ENCODE data around the gene KCP. TPM values are rescaled to one million over a fixed set of nuclear protein-coding genes. Genes with fewer than 3 reads are reported as not detected.

KCP gene
- total RNA-seq, 1 experiment from 2014 or later = 5.3 TPM

DNA sequence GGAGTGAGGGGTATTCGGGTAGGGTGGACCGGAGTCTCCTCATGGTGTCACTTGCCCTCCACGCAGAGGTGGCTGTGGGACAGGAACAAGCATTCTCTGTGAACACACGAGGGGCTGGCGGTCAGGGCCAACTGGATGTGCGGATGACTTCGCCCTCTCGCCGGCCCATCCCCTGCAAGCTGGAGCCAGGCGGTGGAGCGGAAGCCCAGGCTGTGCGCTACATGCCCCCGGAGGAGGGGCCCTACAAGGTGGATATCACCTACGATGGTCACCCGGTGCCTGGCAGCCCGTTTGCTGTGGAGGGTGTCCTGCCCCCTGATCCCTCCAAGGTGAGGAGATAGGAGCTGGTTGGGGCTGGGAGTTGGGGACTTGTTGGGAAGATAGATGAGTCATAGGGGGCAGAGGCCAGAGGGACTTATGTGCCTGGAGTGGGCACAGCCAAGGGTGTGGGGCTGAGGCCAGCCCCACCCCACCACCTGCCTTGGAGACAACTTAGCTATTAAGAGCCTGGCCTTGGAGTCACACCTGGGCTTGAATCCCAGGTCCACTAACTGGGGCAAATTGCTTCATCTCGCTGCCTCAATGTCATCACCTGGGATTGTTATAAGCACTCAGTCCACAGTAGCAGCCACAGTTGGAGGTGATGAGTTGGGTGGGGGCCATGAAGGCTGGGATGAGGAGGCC lies 66.4 kb downstream of the KCP start:
- H4K5ac ChIP-seq (ENCODE audit: insufficient read length, low read depth, low read length) = no peak overlapping the region
- H3K9me3 ChIP-seq (ENCODE audit: control insufficient read depth, low read depth, low read length) = no peaks in the 10 kb centered on the region
- H2BK20ac ChIP-seq (ENCODE audit: low read depth, low read length, poor library complexity, severe bottlenecking) = no peak overlapping the region
- no peak overlapping the region for H3T11ph ChIP-seq (ENCODE audit: low read length)
- H3K27ac Mint-ChIP-seq = no peak overlapping the region
- no CpG with 5 or more reads among the region's 17 CpGs for WGBS (ENCODE audit: extremely low coverage, insufficient read length, low lambda C conversion rate)
- no peak overlapping the region for H3K18ac ChIP-seq (ENCODE audit: insufficient read length, low read depth, low read length)
- no peak overlapping the region for H3K4ac ChIP-seq (ENCODE audit: low read depth, low read length)
- no peak overlapping the region for H3K23ac ChIP-seq (ENCODE audit: insufficient read length, low read depth, low read length)
- no peaks in the 10 kb centered on the region for H3K23me2 ChIP-seq (ENCODE audit: insufficient read length, low read depth, low read length, poor library complexity, severe bottlenecking)
- no peaks in the 10 kb centered on the region for H4K20me1 ChIP-seq (ENCODE audit: control insufficient read depth, insufficient read depth, insufficient read length)
- no peaks in the 10 kb centered on the region for H3K4me1 ChIP-seq (ENCODE audit: insufficient read depth, low read length)
- H3K36me3 Mint-ChIP-seq (ENCODE audit: insufficient read depth in 1 of 3, low read depth in 3 of 3) = peaks cover 0 to 5% (median 0%) of the 10 kb centered on the region in 3 experiments; a peak in 2 of 7 replicates
- H3K4me3 Mint-ChIP-seq = peak overlapping the region in 1 of 2 experiments; percentile 43; a peak in 1 of 5 replicates
- H3K9ac ChIP-seq (ENCODE audit: extremely low read depth, insufficient read length, low read length) = no peak overlapping the region
- no peak overlapping the region for H2AK5ac ChIP-seq (ENCODE audit: insufficient read length, low read length)
- no peaks in the 10 kb centered on the region for H3K79me2 ChIP-seq (ENCODE audit: insufficient read depth, low read length)
- TF ChIP-seq, protein P1, sequence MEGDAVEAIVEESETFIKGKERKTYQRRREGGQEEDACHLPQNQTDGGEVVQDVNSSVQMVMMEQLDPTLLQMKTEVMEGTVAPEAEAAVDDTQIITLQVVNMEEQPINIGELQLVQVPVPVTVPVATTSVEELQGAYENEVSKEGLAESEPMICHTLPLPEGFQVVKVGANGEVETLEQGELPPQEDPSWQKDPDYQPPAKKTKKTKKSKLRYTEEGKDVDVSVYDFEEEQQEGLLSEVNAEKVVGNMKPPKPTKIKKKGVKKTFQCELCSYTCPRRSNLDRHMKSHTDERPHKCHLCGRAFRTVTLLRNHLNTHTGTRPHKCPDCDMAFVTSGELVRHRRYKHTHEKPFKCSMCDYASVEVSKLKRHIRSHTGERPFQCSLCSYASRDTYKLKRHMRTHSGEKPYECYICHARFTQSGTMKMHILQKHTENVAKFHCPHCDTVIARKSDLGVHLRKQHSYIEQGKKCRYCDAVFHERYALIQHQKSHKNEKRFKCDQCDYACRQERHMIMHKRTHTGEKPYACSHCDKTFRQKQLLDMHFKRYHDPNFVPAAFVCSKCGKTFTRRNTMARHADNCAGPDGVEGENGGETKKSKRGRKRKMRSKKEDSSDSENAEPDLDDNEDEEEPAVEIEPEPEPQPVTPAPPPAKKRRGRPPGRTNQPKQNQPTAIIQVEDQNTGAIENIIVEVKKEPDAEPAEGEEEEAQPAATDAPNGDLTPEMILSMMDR (conservative IDR thresholded peaks at IDR 0.05) = no peak
- H3K9me3 Mint-ChIP-seq = no peaks in the 10 kb centered on the region
- no peak overlapping the region for H3K4me2 ChIP-seq (ENCODE audit: insufficient read depth, insufficient read length, low read length)
- H3K56ac ChIP-seq (ENCODE audit: insufficient read length, low read depth, low read length) = no peak overlapping the region
- no peak overlapping the region for H4K8ac ChIP-seq (replicated peaks; ENCODE audit: insufficient read length, low read depth, low read length)
- H2BK5ac ChIP-seq (ENCODE audit: insufficient read length, low read length) = no peak overlapping the region
- no peak for DNase-seq
- no peak overlapping the region for H2BK15ac ChIP-seq (ENCODE audit: low read depth, low read length)
- no peaks in the 10 kb centered on the region for H3K79me1 ChIP-seq (ENCODE audit: insufficient read depth, low read depth, low read length, poor library complexity, severe bottlenecking)
- H3K27me3 Mint-ChIP-seq (ENCODE audit: low read depth) = no peaks in the 10 kb centered on the region
- H3K27ac ChIP-seq (ENCODE audit: insufficient read length, low read depth, low read length) = no peak overlapping the region
- H2BK120ac ChIP-seq (ENCODE audit: low read depth, low read length, poor library complexity, severe bottlenecking) = no peak overlapping the region
- H3K4me1 Mint-ChIP-seq = peaks cover 2 to 14% of the 10 kb centered on the region in 2 experiments
- H3K14ac ChIP-seq (ENCODE audit: insufficient read depth, low read length) = no peak overlapping the region
- H2BK12ac ChIP-seq (ENCODE audit: insufficient read length, low read depth, low read length) = no peak overlapping the region
- H3K27me3 ChIP-seq (ENCODE audit: insufficient read depth, low read length) = no peaks in the 10 kb centered on the region
- no peak overlapping the region for H4K91ac ChIP-seq (ENCODE audit: insufficient read length, low read depth, low read length)
- no peak overlapping the region for H2AFZ ChIP-seq (ENCODE audit: low read length)
